HUDEP-2 (cell line): ENCODE measurements around the gene ADAMTS18.
A peak's percentile ranks its signal among the peaks of the same experiment; 100 is the strongest.

ENCODE experiments used
- DNase-seq, 76 experiments: peaks; one replicate each; lab custom pipeline; 2025; ENCODE audit not compliant: unreplicated experiment in 76 of 76; lab: John Stamatoyannopoulos, UW

The ADAMTS18 gene

GRCh38 chr16:77439106-77439505 lies 4.3 kb upstream of the ADAMTS18 start:
- no peak for DNase-seq

DNA sequence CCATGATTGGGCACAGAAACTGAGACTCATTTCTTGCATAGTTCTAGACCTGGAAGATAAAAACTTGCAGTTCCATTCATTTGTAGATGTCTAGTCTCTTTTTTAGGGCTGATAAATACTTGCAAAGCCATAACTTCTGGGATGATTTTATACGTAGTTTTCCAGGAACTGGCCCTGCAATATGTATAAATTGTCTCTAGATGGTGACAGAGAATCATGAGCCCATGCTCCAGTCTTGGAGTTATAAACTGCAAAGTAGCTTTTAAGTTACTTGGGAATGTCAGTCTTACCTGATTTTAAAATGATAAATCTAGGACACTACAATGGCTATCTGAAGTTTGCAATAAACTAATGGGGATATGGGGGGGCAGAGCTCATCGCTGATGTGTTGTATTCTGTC lies 3.0 kb upstream of the ADAMTS18 start:
- no peak for DNase-seq

DNA sequence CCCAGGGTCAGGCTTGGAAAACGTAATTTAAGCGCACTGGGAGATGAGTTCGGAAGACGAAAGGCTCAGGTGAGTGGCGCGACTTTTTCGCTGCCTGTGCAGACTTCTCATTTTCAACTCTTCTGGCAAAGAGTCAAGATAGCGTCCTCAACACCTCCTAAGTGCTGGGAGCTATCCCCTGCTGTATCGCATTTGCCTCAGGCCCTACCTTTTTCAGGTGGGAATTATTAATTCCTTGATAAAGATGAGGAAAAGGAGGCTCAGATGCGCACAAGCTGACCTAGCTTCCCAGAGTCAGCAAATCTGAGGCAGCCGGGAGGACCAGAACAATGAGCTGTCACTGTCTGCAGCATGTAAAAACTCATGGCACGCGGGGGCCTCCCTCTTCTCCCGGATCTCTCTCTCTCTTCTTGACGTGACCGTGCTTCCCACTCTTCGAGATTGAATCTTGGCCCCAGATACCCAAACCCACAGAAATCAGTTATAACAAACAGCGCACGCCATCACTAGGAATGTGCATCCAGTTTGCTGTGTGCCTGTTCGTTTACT lies 512 bp upstream of the ADAMTS18 start:
- no peak for DNase-seq

DNA sequence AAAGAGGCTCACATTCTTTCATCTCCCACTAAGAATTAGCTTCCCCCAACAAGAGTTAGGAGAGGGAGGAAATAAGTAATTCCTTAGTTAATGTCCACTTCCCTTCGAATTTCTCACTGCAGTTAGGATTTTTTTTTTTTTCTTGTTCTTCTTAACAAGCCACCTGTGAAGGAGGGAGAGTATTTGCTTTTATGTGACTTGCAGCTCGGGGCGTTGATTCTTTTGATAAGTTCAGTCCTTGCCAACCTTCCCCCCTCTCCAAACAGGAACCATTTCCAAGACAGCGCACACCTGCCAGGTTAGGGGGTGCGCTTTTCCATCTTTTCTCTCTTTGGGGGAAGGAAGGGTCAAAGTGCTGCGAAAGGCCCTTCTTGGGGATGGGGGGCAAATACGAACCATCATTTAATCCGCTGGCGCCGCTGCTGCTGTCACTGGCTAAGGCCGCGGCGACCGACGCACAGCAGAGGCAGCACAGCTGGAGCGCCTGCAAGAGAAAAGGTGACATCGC lies 758 bp downstream of the ADAMTS18 start:
- DNase-seq, result no peak

- no peak for DNase-seq
These were observed 1.7 kb downstream of the ADAMTS18 start for GRCh38 chr16:77433146-77433545.

GRCh38 chr16:77432264-77432663 lies 2.6 kb downstream of the ADAMTS18 start:
- no peak for DNase-seq

DNA sequence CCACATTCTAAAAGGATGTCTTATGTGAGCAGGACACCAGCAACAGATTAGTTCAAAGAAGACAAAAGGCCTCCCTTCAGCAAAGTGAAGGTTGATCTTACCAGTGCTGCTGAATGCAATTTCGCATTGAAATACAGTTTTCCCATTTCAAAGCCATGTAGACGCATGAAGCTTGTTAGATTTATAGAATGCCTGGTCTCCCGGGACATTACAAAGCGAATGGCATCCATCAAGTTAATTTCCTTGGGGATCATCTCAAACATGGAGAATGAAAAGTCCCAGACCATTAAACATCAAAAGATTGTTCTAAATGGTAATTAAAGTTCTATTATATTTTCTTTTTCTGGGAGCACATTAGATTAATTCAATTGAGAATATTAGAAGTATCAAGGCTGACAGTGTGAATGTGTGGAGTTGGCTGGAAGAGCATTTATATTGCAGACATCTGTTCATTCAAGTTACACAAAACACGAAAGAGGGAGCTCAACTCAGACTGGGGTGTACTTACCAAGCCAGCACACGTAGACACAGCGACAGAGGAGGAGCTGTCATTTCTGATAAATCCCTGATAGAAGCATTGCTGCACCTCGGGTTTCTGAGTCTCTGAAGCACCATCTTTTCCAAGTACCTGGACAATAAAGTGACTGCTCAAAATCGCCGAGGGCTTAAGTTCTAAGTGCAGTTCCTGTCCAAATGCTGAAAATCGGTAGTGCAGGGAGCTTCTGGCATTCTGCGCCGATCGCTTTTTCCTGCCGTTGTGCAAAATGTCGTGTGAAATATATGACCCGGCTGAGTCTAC lies 3.8 kb downstream of the ADAMTS18 start:
- DNase-seq, result no peak

DNA sequence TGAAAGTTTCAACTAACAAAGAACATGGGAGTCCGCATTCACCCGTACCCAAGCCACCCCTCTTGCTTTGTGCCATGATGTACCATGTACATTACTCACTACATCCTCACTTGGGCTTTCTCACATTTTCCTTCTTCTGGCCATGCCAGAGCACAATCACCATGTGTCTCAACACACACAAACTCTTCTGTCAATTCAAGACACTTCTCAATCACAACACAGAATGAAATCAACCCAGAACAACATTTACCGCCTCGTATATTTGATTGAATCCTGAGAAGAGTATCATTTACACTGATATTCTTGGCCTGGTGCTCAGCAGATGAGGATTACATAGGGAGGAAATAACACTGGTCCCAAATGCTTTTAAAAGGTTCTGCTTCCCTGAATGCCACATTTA lies 4.5 kb downstream of the ADAMTS18 start:
- DNase-seq, result no peak

DNA sequence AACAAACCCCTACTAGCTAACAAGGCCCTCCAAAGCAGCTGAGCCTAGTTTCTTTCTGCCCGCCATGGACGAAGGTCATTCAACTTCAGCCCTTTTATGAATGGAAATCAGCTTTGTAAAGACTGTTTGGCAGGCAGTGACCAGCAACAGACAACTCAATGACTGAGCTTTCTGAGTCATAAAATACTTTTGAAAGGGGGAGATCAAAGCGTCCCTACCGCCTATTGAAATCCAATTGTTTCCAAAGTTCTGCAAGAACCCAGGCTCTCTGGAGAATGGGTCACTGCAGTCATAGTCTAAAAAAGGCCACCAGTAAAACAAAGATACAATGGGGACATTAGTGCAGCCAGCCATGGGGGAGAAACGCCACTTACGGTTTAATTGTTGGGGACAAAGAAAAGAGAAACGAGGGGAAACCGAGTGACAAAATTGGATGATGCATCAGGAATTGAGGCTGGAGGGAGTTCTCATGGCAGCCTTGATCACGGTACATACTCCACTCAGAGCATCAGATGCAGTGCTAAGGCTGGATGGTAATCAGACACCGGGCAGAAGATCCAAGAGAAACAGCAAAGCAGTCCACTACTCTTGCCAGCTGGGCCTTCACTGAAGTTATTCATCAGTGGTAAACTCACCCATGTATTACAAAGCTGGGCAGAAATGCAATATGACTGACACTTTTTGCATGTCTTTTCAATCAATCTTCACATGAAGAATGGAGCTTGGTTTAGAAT lies 9.8 kb downstream of the ADAMTS18 start:
- DNase-seq, result no peak

GRCh38 chr16:77422196-77422784 lies 12.5 kb downstream of the ADAMTS18 start:
- no peak for DNase-seq

- DNase-seq, result no peak
These were observed 17.8 kb downstream of the ADAMTS18 start for GRCh38 chr16:77416939-77417480.

GRCh38 chr16:77414752-77415231 lies 20.0 kb downstream of the ADAMTS18 start:
- no peak for DNase-seq

DNA sequence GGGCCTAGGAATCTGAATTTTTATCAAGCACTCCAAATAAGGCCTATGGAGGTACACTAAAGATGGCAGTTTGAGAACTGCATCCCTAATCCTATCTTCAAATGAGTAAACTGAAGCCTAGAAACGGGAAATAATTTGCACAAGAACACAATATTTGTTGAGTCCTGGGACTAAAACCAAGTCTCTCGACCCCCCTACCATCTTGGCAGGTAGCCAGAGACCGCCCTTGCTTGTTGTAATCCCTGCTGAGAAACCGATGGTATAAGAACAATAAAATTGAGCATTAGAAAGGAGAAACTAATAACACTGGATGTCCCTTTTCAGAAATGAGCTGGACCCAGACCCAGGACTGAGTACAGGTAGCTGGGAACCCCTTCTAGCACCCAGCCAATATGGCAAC lies 24.4 kb downstream of the ADAMTS18 start:
- no peak for DNase-seq

DNA sequence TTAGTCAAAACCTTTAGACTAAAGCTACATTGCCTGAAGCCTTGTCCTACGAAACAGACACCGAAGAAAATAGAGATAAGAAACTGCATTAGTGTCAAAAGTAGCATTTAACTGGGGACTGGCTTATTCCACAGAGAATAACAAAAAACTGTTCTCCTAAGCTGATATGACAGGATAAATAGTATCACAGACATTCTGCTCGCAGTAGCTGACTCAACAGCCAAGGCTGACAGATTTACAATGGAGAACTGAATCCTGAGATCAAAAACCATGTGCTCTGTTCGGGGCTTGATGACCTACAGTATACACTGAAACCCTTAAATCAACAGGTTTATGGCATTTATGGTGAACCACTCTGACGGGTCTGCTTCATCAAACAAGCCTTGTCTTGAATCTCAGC lies 25.5 kb downstream of the ADAMTS18 start:
- no peak for DNase-seq

- no peak for DNase-seq
These were observed 26.2 kb downstream of the ADAMTS18 start for GRCh38 chr16:77408607-77409006.

GRCh38 chr16:77406680-77407079 lies 28.2 kb downstream of the ADAMTS18 start:
- DNase-seq, result peak in 2 of 76 experiments; percentile 0 to 1

GRCh38 chr16:77404775-77405174 lies 30.1 kb downstream of the ADAMTS18 start:
- no peak for DNase-seq

DNA sequence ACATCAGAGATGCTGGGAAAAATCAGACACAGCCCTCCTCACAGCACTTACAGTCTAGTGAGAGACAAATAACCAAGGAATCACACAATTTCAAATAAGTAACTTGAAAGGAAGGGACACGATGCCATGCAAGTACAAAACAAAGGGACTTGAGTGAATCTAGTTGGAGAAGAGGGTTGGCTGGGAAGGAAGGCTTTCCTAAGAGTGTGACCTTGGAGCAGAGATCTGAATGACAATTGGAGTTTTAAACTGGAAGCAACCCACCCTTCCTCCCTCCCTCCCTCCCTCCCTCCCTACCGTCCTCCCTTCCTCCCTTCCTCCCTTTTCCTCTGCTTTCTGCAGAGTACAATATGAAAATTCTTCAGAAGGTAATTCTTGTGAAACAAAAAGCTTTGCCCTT lies 31.1 kb downstream of the ADAMTS18 start:
- no peak for DNase-seq

DNA sequence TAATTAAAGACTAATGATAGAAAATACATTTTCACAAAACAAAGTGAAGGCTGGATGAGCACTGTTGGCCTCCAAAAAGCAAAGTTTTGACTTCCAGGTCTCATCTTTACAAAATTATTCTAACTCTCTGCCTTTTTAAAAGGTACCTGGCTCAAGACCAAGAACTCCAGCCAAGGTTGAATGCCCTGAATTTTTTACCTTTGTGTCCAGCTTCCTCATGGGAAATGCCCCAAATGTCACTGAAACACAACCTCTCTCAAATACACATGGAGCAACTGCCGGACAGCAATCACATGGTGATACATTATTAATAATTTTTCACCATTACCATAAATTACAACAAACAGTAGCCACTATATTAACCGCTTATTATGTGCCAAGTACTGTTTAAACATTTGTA lies 32.2 kb downstream of the ADAMTS18 start:
- DNase-seq, result no peak

GRCh38 chr16:77402118-77402517 lies 32.7 kb downstream of the ADAMTS18 start:
- DNase-seq, result no peak

DNA sequence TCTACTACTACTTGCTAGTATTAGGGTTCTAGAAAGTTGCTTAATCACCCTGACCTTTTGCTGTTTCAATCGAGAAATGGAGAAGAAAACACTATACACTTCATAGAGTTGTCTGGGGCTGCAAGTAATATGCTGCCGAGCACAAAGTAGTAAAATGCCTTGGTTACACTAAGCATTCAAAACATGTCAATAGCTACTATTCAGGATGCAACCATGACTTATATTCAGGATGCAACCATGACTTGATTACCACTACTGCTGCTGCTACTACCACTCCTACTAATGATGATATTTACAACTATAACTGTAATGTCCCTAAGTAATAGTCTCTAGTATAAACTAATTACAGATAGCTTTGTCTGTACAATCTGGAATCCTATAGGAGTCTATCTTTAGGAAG lies 35.3 kb downstream of the ADAMTS18 start:
- DNase-seq, result no peak
